ENCODE measurements around the gene UBE2E2.

Gene UBE2E2

DNA sequence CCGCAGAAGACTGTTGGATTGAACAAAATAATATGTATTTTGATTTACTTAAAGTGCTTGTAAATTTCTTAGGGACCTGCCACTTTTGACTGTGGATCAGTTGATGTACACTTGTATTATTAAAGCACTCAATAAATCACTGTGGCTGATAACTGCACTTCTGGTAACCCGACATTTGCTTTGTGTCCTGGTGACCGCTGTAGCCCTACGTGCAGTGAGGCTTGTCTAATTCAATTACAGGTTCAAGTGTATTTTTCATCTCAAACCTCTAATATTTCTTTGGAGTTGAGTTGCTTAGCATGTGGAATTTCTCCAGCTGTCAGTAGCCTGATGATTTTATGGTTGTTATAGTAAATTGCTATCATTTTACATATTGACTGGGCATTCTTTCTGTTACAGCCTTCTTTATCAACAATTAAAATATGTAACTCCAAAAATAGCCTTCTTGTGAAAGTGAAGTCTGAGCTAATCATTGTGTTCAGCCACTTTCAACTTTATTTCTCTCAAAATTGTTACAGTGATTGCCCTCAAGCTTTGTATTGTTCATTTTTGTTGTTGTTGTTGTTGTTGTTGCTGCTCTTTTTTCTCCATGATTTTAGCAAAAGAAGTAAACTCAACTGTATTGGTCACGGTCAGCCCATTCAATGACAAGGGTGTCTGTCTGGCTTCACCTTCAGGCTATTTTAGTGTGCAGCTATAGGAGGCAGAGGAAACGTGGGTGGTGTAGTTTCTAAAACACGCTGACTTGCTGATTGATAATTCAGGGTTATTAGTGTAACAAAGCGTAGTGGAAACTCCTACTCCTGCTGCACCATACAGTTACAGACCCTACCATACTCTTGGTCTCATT is 387.5 kb downstream of the UBE2E2 start:
- Histone ChIP-seq H3K4me1 (ENCODE audit: insufficient read depth, low read length) (peaks cover 12% of the 10 kb centered on the region), H2AFZ (ENCODE audit: low read depth, low read length) (no peak overlapping the region), H3K36me3 (ENCODE audit: insufficient read depth, low read length) (no peaks in the 10 kb centered on the region)

DNA sequence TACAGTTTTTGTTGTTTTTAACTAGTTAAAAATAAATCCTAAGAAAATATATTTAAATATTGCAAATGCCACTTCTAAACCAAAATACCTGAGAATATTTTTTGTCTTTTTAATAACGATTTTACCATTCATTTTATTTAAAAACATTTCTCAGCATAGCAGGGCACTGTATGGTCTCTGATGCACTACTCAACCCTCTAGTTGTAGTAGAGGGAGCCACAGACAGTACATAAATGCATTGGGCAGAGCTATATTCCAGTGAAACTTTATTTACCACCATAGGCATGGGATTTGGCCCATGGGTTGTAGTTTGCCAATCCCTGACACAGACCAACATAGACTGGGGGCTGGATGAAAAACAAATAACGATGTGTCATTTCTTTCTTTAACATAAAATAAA is 388.2 kb downstream of the UBE2E2 start:
- no peak overlapping the region for H3K4me3 ChIP-seq (ENCODE audit: low read length)
- H3K9me3 ChIP-seq (ENCODE audit: low read length), result peaks cover 2% of the 10 kb centered on the region
- H3K4me1 ChIP-seq (ENCODE audit: insufficient read depth, low read length), result peaks cover 12% of the 10 kb centered on the region
- H3K36me3 ChIP-seq (ENCODE audit: insufficient read depth, low read length), result no peaks in the 10 kb centered on the region
- no peak overlapping the region for H2AFZ ChIP-seq (ENCODE audit: low read depth, low read length)
- H3K27me3 ChIP-seq (ENCODE audit: insufficient read depth, low read length), result no peaks in the 10 kb centered on the region

More for the DNA sequence above, 387.5 kb downstream of the UBE2E2 start:
- Histone ChIP-seq H3K4me3 (ENCODE audit: low read length) (no peak overlapping the region), H3K9me3 (ENCODE audit: low read length) (no peaks in the 10 kb centered on the region), H3K27me3 (ENCODE audit: insufficient read depth, low read length) (no peaks in the 10 kb centered on the region)

DNA sequence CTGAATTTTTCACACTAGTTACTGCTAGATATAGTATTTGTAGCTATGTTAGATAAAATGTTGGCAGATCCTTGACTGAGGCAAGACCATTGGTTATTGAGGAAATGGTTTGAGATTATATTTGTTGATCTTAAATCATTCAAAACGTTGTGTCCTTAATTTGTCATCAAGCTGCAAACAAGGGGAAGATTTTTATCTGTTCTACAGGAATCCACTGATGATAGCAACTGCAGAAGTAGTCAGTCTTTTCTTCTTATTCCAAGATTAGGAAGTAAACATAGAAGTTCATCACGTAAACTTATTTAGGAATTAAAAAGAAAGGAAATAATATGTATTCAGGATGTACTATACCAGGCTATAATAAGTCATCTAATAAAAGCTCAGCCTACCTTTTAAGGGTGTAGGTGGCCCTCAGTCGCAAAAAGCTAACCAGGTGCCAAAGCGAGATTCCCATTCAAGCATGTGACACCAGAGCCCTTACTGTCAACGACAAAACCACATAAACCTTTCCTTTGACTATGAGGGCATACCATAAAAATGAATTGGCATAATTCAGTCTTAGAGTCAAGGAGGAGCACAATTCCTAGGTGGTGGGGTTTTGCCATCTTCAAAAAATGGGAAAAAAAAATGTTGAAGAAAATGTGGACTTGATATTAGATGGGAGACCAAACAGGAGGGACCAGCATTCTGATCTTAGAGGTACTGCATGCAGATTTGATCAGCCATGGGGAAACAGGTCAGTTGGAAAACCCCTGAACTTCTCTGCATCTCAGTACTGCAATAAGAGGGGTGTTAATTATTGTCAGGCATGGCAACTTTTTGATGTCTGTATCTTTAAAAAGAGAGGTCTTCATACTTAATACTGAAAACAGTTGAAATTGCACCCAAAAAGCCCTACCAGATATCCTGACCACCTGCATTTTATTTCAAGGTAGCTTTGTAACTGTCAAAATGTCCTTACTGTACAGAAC is 390.1 kb downstream of the UBE2E2 start:
- Histone ChIP-seq H3K27me3 (ENCODE audit: insufficient read depth, low read length) (no peaks in the 10 kb centered on the region), H3K4me3 (ENCODE audit: low read length) (no peak overlapping the region), H2AFZ (ENCODE audit: low read depth, low read length) (no peak overlapping the region), H3K4me1 (ENCODE audit: insufficient read depth, low read length) (peaks cover 12% of the 10 kb centered on the region), H3K36me3 (ENCODE audit: insufficient read depth, low read length) (no peaks in the 10 kb centered on the region), H3K9me3 (ENCODE audit: low read length) (peaks cover 3% of the 10 kb centered on the region)

DNA sequence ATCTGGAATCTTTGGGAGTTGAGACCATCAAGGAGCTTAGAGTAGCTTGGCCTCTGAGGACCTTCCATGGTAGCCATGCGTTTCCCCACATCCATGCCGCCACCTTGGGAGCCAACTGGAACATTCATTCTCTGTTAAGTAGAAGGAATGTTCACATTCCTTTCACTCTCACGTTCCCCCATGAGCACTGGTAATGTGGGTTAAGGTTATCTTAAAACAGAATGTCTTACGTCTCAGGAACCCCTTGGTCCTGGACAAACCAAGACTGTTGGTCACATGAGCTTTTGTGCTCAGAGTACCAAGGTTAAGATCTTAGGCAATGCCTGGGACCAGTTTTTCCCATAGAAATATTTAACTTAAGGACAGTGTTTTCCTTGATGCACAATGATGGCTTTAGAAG is 390.9 kb downstream of the UBE2E2 start:
- Histone ChIP-seq H3K36me3 (ENCODE audit: insufficient read depth, low read length) (no peaks in the 10 kb centered on the region), H3K9me3 (ENCODE audit: low read length) (peaks cover 3% of the 10 kb centered on the region), H3K27me3 (ENCODE audit: insufficient read depth, low read length) (no peaks in the 10 kb centered on the region), H2AFZ (ENCODE audit: low read depth, low read length) (no peak overlapping the region), H3K4me1 (ENCODE audit: insufficient read depth, low read length) (peaks cover 14% of the 10 kb centered on the region), H3K4me3 (ENCODE audit: low read length) (no peak overlapping the region)

DNA sequence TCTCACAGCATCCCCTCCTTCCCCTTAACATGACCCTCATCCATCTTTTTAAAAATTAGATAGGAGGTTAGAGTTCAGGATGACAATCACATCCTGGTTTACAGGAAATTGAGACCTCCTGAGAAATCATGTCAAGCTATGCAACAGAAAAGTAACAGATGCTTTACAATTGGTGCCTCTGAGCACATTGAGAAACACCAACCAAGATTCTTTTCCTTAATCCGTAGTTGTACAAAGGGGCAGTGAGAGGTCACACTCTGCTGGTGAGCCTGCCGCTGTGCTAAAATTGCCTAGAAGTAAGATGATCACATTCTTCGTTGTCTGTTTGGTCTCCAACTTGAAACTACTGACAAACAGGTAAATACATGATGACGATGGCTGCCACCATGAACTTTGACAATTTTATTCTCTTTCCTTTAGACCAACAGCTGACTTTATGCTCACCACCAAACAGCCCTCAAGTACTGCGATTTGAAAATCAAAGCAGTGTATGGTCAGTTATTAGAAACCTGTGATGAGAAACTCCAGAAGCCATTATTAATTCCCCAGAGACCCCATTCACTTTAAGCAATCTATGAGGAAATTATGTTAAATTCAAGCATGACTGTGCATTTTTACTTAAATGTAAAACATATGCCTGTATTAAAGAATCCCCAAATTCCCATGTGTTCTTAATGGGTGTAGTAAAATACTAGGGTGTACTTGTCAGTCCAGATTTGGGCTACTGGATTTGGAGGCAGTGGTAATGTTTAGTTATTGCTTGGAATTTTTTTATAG is 392.0 kb downstream of the UBE2E2 start:
- H3K36me3 ChIP-seq (ENCODE audit: insufficient read depth, low read length), result no peaks in the 10 kb centered on the region
- no peak overlapping the region for H3K4me3 ChIP-seq (ENCODE audit: low read length)
- peaks cover 14% of the 10 kb centered on the region for H3K4me1 ChIP-seq (ENCODE audit: insufficient read depth, low read length)
- peaks cover 3% of the 10 kb centered on the region for H3K9me3 ChIP-seq (ENCODE audit: low read length)
- no peak overlapping the region for H2AFZ ChIP-seq (ENCODE audit: low read depth, low read length)
- H3K27me3 ChIP-seq (ENCODE audit: insufficient read depth, low read length), result no peaks in the 10 kb centered on the region

DNA sequence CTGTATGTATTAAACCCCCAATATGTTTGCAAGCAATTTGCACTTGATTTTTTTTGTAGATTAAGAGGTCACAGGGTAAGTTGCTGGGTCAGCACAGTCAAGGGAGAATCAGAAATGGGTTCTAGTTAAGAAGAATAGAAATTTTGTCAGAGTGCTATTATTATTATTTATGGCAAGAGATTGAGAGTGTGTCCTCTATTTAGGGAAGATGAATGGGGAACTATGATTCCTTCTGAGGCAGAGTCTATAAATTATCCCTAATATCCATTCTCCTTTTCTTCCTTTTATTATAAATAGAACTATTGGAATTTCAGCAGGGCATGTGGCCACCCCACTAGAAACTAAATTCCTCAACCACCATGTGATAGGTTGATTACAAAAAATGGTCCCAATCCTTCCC is 392.7 kb downstream of the UBE2E2 start:
- H3K36me3 ChIP-seq (ENCODE audit: insufficient read depth, low read length), result no peaks in the 10 kb centered on the region
- no peaks in the 10 kb centered on the region for H3K27me3 ChIP-seq (ENCODE audit: insufficient read depth, low read length)
- no peak overlapping the region for H2AFZ ChIP-seq (ENCODE audit: low read depth, low read length)

DNA sequence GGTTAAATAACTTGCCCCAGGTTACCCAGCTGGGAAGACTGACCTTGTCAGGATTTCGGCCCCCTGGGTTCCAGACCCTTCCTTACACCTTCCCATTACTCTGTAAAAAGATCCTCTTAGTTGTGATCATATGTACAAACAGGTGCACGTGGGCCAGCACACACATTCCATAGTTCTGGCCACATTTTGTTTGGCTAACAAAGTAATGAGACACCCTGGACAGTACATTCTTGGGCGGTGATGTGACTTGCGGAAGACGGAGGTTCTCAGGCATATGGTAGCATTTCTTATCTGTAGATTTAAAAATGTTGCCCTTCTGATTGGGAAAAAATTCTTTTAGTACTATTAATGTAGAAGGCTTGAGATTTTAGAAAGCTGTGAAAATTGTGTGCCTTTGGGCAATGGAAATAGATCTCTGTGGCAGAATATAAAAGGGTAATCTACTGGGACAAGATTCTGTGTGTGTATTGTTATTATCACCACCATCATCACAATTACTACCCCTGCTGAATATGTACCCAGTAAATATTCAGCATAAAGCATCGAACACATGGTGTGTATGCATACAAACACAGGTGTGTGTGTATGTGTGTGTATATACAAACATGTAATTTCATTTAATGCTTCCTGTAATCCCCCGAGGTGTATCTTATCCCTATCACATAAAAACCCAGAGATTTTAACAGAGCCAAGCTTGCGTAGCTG is 397.2 kb downstream of the UBE2E2 start:
- Histone ChIP-seq H2AFZ (ENCODE audit: low read depth, low read length) (no peak overlapping the region), H3K4me1 (ENCODE audit: insufficient read depth, low read length) (peaks cover 3% of the 10 kb centered on the region), H3K27me3 (ENCODE audit: insufficient read depth, low read length) (no peaks in the 10 kb centered on the region), H3K36me3 (ENCODE audit: insufficient read depth, low read length) (no peaks in the 10 kb centered on the region), H3K4me3 (ENCODE audit: low read length) (no peak overlapping the region), H3K9me3 (ENCODE audit: low read length) (peaks cover 3% of the 10 kb centered on the region)

More for the DNA sequence above, 392.7 kb downstream of the UBE2E2 start:
- H3K9me3 ChIP-seq (ENCODE audit: low read length), result peaks cover 3% of the 10 kb centered on the region
- no peak overlapping the region for H3K4me3 ChIP-seq (ENCODE audit: low read length)
- peaks cover 6% of the 10 kb centered on the region for H3K4me1 ChIP-seq (ENCODE audit: insufficient read depth, low read length)

DNA sequence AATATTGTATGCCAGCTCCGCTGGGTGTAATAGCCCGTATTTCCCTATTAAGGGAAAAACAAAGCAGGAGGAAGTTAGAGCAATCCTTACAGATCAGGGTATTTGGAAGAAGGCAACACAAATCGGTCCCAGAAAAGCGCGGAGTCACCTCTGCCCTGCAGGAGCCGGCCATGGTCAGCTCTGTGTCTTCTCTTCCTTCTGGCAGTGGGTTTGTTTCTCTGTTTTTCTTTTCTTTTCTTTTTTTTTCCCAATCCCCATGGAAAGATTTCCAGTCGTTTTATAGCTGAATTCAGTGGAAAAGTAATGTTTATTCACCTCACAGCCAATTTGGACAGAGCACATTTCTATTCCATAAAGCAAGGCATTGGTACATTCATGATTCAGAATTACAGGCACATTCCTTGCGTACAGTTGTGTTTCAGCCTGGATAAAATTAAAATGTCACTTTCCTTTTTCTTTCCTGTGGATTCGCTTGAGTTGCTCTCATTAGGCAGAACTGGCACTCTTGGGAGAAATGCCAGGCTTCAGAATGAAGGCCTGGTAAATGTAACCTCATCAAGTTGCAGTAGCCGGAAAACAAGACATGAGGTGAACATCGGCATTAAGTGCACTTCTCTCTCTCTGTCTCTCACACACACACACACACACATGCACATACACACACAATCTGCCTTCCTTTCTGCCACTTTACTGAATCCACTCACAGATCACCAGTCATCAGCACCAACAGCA is 398.1 kb downstream of the UBE2E2 start:
- H2AFZ ChIP-seq (ENCODE audit: low read depth, low read length), result no peak overlapping the region
- peaks cover 3% of the 10 kb centered on the region for H3K4me1 ChIP-seq (ENCODE audit: insufficient read depth, low read length)
- H3K4me3 ChIP-seq (ENCODE audit: low read length), result no peak overlapping the region
- peaks cover 2% of the 10 kb centered on the region for H3K9me3 ChIP-seq (ENCODE audit: low read length)
- H3K36me3 ChIP-seq (ENCODE audit: insufficient read depth, low read length), result no peaks in the 10 kb centered on the region
- no peaks in the 10 kb centered on the region for H3K27me3 ChIP-seq (ENCODE audit: insufficient read depth, low read length)

DNA sequence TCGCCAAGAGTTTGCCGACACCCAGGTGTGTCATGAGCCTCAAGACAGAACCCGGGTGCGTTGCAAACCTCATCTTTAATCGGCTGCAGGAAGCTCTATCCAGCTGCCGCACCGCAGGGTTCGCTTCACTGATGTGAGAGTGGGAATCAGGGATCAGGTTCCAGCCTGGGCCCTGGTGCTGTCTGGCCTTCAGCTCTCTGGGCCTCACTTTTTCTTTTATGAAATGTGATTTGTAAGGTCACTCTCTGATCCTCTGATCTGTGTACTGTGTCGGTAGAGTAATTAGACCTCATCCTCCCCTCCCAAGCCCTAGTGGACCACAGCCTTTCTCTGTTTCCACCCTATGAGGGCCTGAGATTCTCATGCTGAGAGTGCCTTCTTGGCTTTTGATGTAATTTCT is 399.8 kb downstream of the UBE2E2 start:
- H3K36me3 ChIP-seq (ENCODE audit: insufficient read depth, low read length), result no peaks in the 10 kb centered on the region
- H2AFZ ChIP-seq (ENCODE audit: low read depth, low read length), result no peak overlapping the region
- H3K9me3 ChIP-seq (ENCODE audit: low read length), result no peaks in the 10 kb centered on the region
- no peaks in the 10 kb centered on the region for H3K27me3 ChIP-seq (ENCODE audit: insufficient read depth, low read length)
- H3K4me3 ChIP-seq (ENCODE audit: low read length), result no peak overlapping the region
- H3K4me1 ChIP-seq (ENCODE audit: insufficient read depth, low read length), result peaks cover 3% of the 10 kb centered on the region

DNA sequence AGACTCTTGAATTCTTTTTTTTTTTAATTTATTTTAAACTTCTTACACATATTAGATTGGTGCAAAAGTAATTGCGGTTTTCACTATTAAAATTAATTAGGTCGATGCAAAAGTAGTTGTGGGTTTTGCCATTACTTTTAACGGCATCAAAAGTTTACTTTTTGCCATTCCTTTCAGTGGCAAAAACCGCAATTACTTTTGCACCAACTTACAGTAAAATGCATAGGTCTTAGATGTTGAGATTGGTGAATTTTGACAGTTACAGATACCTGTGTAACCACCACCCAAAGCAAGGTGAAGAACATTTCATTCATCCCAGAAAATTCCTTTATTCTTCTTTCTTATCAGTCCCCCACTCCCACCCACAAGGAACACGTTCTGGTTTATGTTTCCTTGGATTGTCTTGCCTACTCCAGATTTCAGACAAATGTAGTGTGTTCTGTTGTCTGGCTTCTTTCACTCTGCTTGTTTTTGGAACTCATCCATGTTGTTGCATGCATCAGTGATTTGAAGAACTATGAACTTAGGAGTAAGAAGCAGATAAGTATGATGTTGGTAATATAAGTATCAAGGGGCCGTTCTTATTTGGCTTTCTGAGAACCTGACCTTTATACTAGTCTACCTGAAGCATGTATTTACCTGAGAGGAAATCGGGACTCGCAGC is 404.2 kb downstream of the UBE2E2 start:
- Histone ChIP-seq H3K9me3 (ENCODE audit: low read length) (no peaks in the 10 kb centered on the region), H3K36me3 (ENCODE audit: insufficient read depth, low read length) (no peaks in the 10 kb centered on the region), H3K4me1 (ENCODE audit: insufficient read depth, low read length) (no peaks in the 10 kb centered on the region), H2AFZ (ENCODE audit: low read depth, low read length) (no peak overlapping the region), H3K27me3 (ENCODE audit: insufficient read depth, low read length) (no peaks in the 10 kb centered on the region), H3K4me3 (ENCODE audit: low read length) (no peak overlapping the region)

DNA sequence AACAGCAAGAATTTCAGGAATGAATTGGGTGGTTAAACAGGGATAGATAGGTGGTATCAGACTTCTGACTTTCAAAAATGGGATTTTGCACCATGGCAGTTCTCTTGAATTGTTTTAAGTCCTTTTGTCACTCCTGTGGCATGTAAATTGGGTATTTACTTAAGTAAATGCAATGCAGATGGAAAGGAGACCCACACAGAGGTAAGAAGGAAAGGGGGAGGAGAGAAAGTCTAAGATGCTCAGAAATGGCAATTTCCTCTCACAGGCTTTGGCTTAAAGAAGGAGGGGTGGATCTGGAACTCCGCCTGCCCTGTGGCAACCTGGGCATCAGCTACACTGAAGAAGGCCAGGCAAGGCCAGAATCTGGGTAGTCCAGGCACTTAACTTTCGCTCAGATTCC is 405.5 kb downstream of the UBE2E2 start:
- Histone ChIP-seq H2AFZ (ENCODE audit: low read depth, low read length) (no peak overlapping the region), H3K9me3 (ENCODE audit: low read length) (no peaks in the 10 kb centered on the region), H3K4me1 (ENCODE audit: insufficient read depth, low read length) (no peaks in the 10 kb centered on the region)

More for the DNA sequence above, 405.5 kb downstream of the UBE2E2 start:
- Histone ChIP-seq H3K27me3 (ENCODE audit: insufficient read depth, low read length) (no peaks in the 10 kb centered on the region), H3K4me3 (ENCODE audit: low read length) (no peak overlapping the region), H3K36me3 (ENCODE audit: insufficient read depth, low read length) (no peaks in the 10 kb centered on the region)

All from neuron (in vitro differentiated cells).